Activated CD8-positive, alpha-beta T cell treated with anti-CD3 and anti-CD28 coated beads, Interleukin-2, amount 10 ng/mL, durations not matched to agents 7 days and 5 days (primary cell): Measurements from ENCODE around the gene DTD1. TPM values are rescaled to one million over a fixed set of nuclear protein-coding genes. Genes with fewer than 3 reads are reported as not detected.
A peak's percentile ranks its signal among the peaks of the same experiment; 100 is the strongest.

Experiments
- ATAC-seq: fragments of 150-1000 bp; cut with Tn5 transposase; one replicate; pipeline ENCODE4 v1.10.0; 2021; ENCODE audit warnings: moderate library complexity
- CTCF ChIA-PET: fragments of 350-600 bp; sonication (Branson Sonifier 250); formaldehyde crosslinking; loops from one replicate; lab custom pipeline; 2021; ENCODE audit warnings: antibody characterized with exemption; lab: Charles Lee
- POLR2A ChIA-PET: fragments of 350-600 bp; sonication (Branson Sonifier 250); formaldehyde crosslinking; loops from one replicate; lab custom pipeline; 2021; ENCODE audit warnings: antibody characterized with exemption; lab: Charles Lee
- DNase-seq: peaks from one replicate; pipeline ENCODE4 v3.0.0-alpha.2; 2020
- H3K27ac Mint-ChIP-seq: one replicate; pipeline ENCODE4 v1.8.0; 2021; ENCODE audit warnings: mild to moderate bottlenecking, mixed read lengths
- H3K27me3 Mint-ChIP-seq: one replicate; pipeline ENCODE4 v1.8.0; 2021; ENCODE audit warnings: low read depth, mixed read lengths
- H3K36me3 Mint-ChIP-seq: one replicate; pipeline ENCODE4 v1.8.0; 2021; ENCODE audit warnings: low read depth, mixed read lengths
- H3K4me1 Mint-ChIP-seq: one replicate; pipeline ENCODE4 v1.8.0; 2021; ENCODE audit warnings: low read depth, mixed read lengths
- H3K4me3 Mint-ChIP-seq: one replicate; pipeline ENCODE4 v1.8.0; 2021; ENCODE audit warnings: mild to moderate bottlenecking, mixed read lengths
- H3K9me3 Mint-ChIP-seq: one replicate; pipeline ENCODE4 v1.8.0; 2022; ENCODE audit warnings: mixed read lengths; ENCODE audit not compliant: insufficient read depth
- total RNA-seq, 2 experiments: library from RNA; stranded (reverse); gene quantifications; one replicate each; pipeline ENCODE4 v1.2.3, GENCODE V29; 2021

DTD1 gene, protein sequence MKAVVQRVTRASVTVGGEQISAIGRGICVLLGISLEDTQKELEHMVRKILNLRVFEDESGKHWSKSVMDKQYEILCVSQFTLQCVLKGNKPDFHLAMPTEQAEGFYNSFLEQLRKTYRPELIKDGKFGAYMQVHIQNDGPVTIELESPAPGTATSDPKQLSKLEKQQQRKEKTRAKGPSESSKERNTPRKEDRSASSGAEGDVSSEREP
- total RNA-seq = 10 to 100 TPM; 25.9 to 28.5 TPM

GRCh38 chr20:18587665-18588573, at the start of gene DTD1:
TSS of gene DTD1 (plus strand) at chr20:18588054. CDS start at chr20:18588073, 19 bp downstream.
- DNase-seq (peak; percentile 90), ATAC-seq (peak; percentile 92)
- Mint-ChIP-seq H3K36me3 (no peaks in the 10 kb centered on the region), H3K4me3 (peak within 1 kb of the TSS; percentile 90), H3K27me3 (peaks cover 8% of the 10 kb centered on the region), H3K27ac (peak within 1 kb of the TSS; percentile 85), H3K4me1 (peaks cover 21% of the 10 kb centered on the region), H3K9me3 (no peaks in the 10 kb centered on the region)
- POLR2A ChIA-PET = interaction anchor here (0.6 to 1.3 kb wide), 4 partner anchors 8 to 938 kb away, joined by 3 to 5 read pairs (median 4); partner anchors contain the start of gene SEC23B
- CTCF ChIA-PET = interaction anchor here (0.8 to 1.8 kb wide), 6 partner anchors 8 to 293 kb away, joined by 3 to 4 read pairs (median 3); no protein-coding TSS in a partner anchor

DNA sequence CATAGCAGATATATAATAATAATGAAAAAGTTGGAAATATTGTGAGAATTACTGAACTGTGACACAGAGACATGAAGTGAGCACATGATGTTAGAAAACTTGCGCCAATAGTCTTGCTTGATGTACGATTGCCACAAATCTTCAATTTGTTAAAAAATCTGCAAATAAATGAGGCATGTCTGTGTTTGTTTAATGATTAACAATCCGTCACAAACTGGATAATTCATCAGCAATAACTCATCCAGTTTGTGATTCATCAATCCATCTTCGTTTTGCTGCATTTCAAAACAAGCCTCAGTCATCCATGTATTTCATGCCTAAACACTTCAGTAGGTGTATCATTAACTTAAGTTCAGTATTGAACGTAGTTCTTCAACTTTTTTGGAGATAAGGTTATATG, 46.1 kb upstream of the DTD1 start:
- H3K36me3 Mint-ChIP-seq = peaks cover 52% of the 10 kb centered on the region
- CTCF ChIA-PET = no interaction called here
- ATAC-seq (no peak), DNase-seq (no peak)
- no peaks in the 10 kb centered on the region for H3K4me1 Mint-ChIP-seq
- H3K27me3 Mint-ChIP-seq = no peaks in the 10 kb centered on the region
- H3K9me3 Mint-ChIP-seq = no peaks in the 10 kb centered on the region
- POLR2A ChIA-PET = no interaction called here
- no peak overlapping the region for H3K27ac Mint-ChIP-seq
- no peak overlapping the region for H3K4me3 Mint-ChIP-seq

GRCh38 chr20:18543216-18543615, 44.6 kb upstream of the DTD1 start:
- Mint-ChIP-seq H3K36me3 (peaks cover 50% of the 10 kb centered on the region), H3K4me1 (no peaks in the 10 kb centered on the region), H3K27me3 (no peaks in the 10 kb centered on the region), H3K9me3 (no peaks in the 10 kb centered on the region), H3K4me3 (no peak overlapping the region), H3K27ac (no peak overlapping the region)
- POLR2A ChIA-PET = no interaction called here
- CTCF ChIA-PET = no interaction called here
- ATAC-seq (no peak), DNase-seq (no peak)

- ATAC-seq = no peak
- no peak for DNase-seq
- ChIA-PET POLR2A (no interaction called here), CTCF (no interaction called here)
- H3K36me3 Mint-ChIP-seq = peaks cover 50% of the 10 kb centered on the region
- H3K27ac Mint-ChIP-seq = no peak overlapping the region
- no peak overlapping the region for H3K4me3 Mint-ChIP-seq
- no peaks in the 10 kb centered on the region for H3K27me3 Mint-ChIP-seq
- H3K9me3 Mint-ChIP-seq = no peaks in the 10 kb centered on the region
- no peaks in the 10 kb centered on the region for H3K4me1 Mint-ChIP-seq
Measured at GRCh38 chr20:18543932-18544331, 43.9 kb upstream of the DTD1 start.

- ATAC-seq (no peak), DNase-seq (no peak)
- H3K4me1 Mint-ChIP-seq = no peaks in the 10 kb centered on the region
- no peaks in the 10 kb centered on the region for H3K27me3 Mint-ChIP-seq
- no peaks in the 10 kb centered on the region for H3K9me3 Mint-ChIP-seq
- H3K27ac Mint-ChIP-seq = no peak overlapping the region
- H3K4me3 Mint-ChIP-seq = no peak overlapping the region
- CTCF ChIA-PET = interaction anchor here (1.0 kb wide), 1 partner anchor 9 kb away, joined by 3 read pairs; no protein-coding TSS in a partner anchor
- POLR2A ChIA-PET = no interaction called here
- peaks cover 47% of the 10 kb centered on the region for H3K36me3 Mint-ChIP-seq
Measured at GRCh38 chr20:18545566-18545965, 42.3 kb upstream of the DTD1 start.

DNA sequence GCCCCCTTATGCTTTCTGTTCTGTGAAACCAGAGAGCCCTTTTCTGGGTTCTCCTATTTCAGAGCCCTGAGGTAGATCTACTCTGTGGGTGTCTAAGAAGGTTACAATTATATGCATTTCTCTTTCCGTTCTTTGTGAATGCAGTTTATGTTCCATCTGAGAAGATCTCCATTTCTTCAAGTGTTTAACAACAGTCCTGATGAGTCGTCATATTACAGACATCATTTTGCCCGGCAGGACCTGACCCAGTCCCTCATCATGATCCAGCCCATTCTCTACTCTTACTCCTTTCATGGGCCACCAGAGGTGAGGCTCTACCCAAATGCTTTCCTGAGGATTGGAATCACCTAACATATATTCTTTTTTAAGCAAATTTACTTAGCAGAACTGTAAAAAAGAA, 39.4 kb upstream of the DTD1 start:
- no peak for DNase-seq
- ChIA-PET CTCF (no interaction called here), POLR2A (no interaction called here)
- Mint-ChIP-seq H3K4me1 (no peaks in the 10 kb centered on the region), H3K27me3 (no peaks in the 10 kb centered on the region), H3K27ac (no peak overlapping the region), H3K9me3 (no peaks in the 10 kb centered on the region), H3K36me3 (peaks cover 46% of the 10 kb centered on the region), H3K4me3 (no peak overlapping the region)
- no peak for ATAC-seq

- ATAC-seq = no peak
- H3K27me3 Mint-ChIP-seq = no peaks in the 10 kb centered on the region
- H3K36me3 Mint-ChIP-seq = peaks cover 50% of the 10 kb centered on the region
- H3K27ac Mint-ChIP-seq = no peak overlapping the region
- H3K4me3 Mint-ChIP-seq = no peak overlapping the region
- POLR2A ChIA-PET = no interaction called here
- DNase-seq = no peak
- H3K4me1 Mint-ChIP-seq = no peaks in the 10 kb centered on the region
- no peaks in the 10 kb centered on the region for H3K9me3 Mint-ChIP-seq
- CTCF ChIA-PET = no interaction called here
Measured at GRCh38 chr20:18553746-18554145, 34.1 kb upstream of the DTD1 start.

DNA sequence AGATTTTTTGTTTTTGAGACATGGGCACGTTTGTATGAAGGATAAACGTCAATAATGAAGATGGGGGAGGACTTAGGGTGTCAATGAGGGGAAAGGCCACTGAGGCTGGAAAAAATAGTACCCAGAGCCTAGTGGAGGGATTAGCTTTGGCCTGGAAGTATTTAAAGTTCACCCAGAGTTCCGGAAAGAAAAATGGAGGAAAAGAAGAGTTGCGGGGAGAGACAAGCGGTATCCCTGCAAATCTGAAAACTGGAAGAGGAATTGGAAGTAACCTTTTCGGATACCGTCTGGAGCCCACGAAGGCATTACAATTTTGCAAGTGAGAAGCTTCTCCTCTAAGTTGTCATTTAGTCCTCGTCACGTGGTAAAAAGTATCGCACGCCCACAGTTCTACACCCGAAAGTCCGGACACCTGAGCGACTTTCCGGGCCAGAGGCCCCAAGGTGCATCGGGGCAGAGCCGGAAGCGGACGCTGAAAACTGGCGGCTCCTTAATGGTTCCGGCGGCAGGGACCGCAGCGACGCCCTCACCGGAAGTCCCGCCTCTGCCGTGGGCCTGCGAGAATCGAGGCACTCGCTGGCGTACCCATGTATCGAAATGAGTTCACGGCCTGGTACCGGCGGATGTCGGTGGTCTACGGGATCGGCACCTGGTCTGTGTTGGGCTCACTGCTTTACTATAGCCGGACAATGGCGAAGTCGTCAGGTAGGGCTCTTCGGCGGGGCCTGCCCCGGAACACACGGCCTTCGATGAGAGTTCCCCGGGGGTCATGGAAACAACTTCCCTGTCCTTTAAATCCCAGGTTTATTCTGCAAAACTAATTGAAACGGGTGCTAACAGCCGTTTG, 20.7 kb upstream of the DTD1 start, which contains the start of gene SMIM26:
Gene SMIM26, plus strand, starts transcription at position 541 of the 847 bp plus-strand sequence. Its CDS starts 47 bp downstream, at position 588.
- Mint-ChIP-seq H3K4me1 (peaks cover 16% of the 10 kb centered on the region), H3K27me3 (no peaks in the 10 kb centered on the region), H3K36me3 (peaks cover 41% of the 10 kb centered on the region), H3K4me3 (peak within 1 kb of the TSS; percentile 95), H3K9me3 (no peaks in the 10 kb centered on the region), H3K27ac (peak within 1 kb of the TSS; percentile 97)
- peak; percentile 100 for ATAC-seq
- DNase-seq = peak; percentile 96
- CTCF ChIA-PET = interaction anchor here (0.8 to 1.3 kb wide), 4 partner anchors 21 to 154 kb away, joined by 3 to 4 read pairs (median 3); partner anchors contain the start of genes DTD1 and SEC23B
- POLR2A ChIA-PET = interaction anchor here (0.5 to 1.4 kb wide), 5 partner anchors 14 to 110 kb away, joined by 3 to 6 read pairs (median 3); partner anchors contain the start of genes RBBP9 and SEC23B

DNA sequence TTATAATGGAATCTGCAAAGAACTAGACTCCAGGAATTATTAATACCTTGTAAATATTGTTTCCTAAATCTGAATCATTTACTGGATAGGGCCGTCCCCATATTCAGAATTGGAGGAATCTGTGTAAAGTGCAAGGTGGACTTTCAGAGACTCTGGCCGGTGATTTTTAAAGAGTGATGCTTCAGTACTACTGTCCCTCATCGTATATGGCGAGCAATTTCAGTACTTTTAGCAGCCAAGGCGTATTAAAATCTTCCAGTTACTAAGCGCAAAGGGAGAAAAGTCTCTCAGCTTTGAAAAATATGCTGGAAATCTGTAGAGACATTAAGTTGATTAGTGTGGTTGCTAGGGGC, 20.1 kb upstream of the DTD1 start:
- peaks cover 40% of the 10 kb centered on the region for H3K36me3 Mint-ChIP-seq
- no peaks in the 10 kb centered on the region for H3K9me3 Mint-ChIP-seq
- peak overlapping the region; percentile 97 for H3K27ac Mint-ChIP-seq
- CTCF ChIA-PET = no interaction called here
- DNase-seq (no peak), ATAC-seq (peak; percentile 18)
- no peaks in the 10 kb centered on the region for H3K27me3 Mint-ChIP-seq
- peak overlapping the region; percentile 95 for H3K4me3 Mint-ChIP-seq
- POLR2A ChIA-PET = interaction anchor here (1.4 to 2.1 kb wide), 2 partner anchors 15 to 61 kb away, joined by 4 to 7 read pairs; partner anchors contain the start of gene SEC23B
- H3K4me1 Mint-ChIP-seq = peaks cover 16% of the 10 kb centered on the region

- Mint-ChIP-seq H3K27ac (no peak overlapping the region), H3K4me1 (peaks cover 15% of the 10 kb centered on the region), H3K36me3 (peaks cover 35% of the 10 kb centered on the region), H3K27me3 (no peaks in the 10 kb centered on the region), H3K9me3 (no peaks in the 10 kb centered on the region), H3K4me3 (no peak overlapping the region)
- ATAC-seq (no peak), DNase-seq (no peak)
- CTCF ChIA-PET = interaction anchor here (1.4 kb wide), 1 partner anchor 18 kb away, joined by 4 read pairs; no protein-coding TSS in a partner anchor
- POLR2A ChIA-PET = no interaction called here
Measured at GRCh38 chr20:18571009-18571408, 16.8 kb upstream of the DTD1 start.

DNA sequence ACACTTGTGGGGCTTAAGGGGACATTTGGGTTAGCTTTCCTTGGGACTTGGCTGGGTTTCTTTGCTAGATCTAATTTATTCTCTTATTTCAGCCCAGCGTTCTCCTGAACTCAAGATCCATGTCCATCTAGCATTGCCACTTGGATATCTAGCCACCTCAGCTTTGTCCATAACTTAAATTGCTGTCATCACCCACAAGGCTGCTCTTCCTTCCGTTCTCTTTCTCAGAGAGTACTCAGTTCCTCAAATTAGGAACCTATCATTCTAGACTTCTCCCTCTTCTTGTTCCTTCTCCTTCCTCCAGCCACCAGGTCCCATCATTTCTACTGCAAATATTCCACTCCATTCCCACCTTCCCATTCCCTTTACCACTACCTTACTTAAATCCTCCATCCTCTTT, 16.3 kb upstream of the DTD1 start:
- Mint-ChIP-seq H3K4me1 (peaks cover 12% of the 10 kb centered on the region), H3K27me3 (no peaks in the 10 kb centered on the region), H3K4me3 (no peak overlapping the region), H3K9me3 (no peaks in the 10 kb centered on the region), H3K36me3 (peaks cover 35% of the 10 kb centered on the region), H3K27ac (no peak overlapping the region)
- DNase-seq (no peak), ATAC-seq (no peak)
- POLR2A ChIA-PET = interaction anchor here (1.1 kb wide), 1 partner anchor 1481 kb away, joined by 3 read pairs; the partner anchor contains the start of genes CFAP61 and CRNKL1
- CTCF ChIA-PET = interaction anchor here (1.4 kb wide), 1 partner anchor 17 kb away, joined by 4 read pairs; no protein-coding TSS in a partner anchor
